Retinal pigment epithelial cell (primary cell): ENCODE results near the gene ELP4.

ENCODE experiments used
- DNase-seq: peaks from one replicate; pipeline ENCODE4 v3.0.0-alpha.2; 2010; ENCODE audit warnings: low read depth
- H3K4me3 ChIP-seq: 2 replicates; pipeline ENCODE4 v1.5.1; 2011; ENCODE audit warnings: mild to moderate bottlenecking, low read length, control low read depth, moderate library complexity
- CTCF ChIP-seq: conservative IDR thresholded peaks from 2 replicates; pipeline ENCODE4 v1.5.1; 2011; ENCODE audit warnings: low read depth, low read length, control low read depth, inconsistent platforms

Gene ELP4

DNA sequence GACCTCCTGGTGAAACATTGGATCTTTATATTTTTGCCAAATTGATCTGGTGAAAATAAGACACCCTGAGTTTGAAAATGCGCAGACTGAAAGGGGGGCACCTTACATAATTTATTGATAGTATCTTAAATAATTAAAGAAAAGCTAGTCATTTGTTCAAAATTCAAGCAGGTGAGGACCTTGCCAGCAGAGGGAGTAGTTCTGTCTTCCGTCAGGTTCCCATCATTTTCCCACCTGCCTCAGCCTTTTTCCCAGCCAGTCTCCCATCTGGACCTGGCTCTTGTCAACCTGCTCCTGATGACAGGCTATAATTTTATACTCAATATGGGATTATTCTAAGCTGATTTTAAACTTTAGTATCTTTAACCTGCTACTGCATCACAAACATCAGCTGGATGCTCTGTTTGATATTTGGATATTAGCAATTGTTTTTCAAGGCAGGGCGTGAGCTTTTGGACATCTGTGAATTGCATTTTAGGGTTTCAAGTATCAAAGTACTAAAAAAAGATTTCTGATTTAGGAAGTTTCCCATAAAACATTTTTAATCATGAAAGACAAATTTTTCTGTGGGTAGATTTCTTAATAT lies 132.0 kb downstream of the ELP4 start:
- no peak overlapping the region for H3K4me3 ChIP-seq
- TF ChIP-seq CTCF: peak; percentile 77
- DNase-seq: no peak

DNA sequence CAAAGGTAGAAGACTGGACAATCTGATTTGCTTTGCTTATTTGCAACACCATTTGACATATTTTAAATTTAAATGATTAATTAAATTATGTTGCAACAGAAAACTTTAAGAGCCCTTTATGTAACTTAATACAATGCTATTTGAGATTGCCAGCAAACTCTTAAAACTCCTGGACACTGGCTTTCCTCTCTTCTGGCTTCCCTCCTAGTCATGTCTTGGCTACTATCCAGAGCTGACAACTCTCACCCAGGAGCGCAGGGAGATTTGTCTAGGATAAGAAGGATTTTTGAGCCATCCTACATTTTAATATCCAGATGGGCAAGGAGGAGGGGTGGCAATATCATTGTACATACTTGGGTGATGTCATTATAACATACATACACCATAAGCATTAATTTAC lies 134.3 kb downstream of the ELP4 start:
- TF ChIP-seq CTCF: no peak
- DNase-seq: no peak
- H3K4me3 ChIP-seq: no peak overlapping the region

DNA sequence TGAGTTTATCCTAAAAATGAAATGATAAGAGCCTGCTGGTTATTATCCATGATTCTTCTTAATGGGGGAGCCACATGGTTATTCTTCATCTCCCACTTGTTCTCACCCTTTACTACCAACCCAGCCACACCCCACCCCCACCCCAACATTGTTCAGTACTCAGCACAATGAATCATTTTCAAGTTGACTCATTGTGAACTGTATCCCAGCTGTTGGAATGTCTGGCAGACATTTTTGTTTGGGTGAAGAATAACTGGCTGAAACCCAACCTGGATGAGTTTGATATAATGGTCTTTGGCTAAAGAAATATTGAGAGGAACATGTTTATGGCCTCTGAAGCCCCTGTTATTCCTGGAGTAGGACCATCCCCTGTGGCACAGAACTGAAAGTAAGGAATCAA lies 136.2 kb downstream of the ELP4 start:
- no peak for TF ChIP-seq CTCF
- H3K4me3 ChIP-seq: no peak overlapping the region
- peak; percentile 85 for DNase-seq

DNA sequence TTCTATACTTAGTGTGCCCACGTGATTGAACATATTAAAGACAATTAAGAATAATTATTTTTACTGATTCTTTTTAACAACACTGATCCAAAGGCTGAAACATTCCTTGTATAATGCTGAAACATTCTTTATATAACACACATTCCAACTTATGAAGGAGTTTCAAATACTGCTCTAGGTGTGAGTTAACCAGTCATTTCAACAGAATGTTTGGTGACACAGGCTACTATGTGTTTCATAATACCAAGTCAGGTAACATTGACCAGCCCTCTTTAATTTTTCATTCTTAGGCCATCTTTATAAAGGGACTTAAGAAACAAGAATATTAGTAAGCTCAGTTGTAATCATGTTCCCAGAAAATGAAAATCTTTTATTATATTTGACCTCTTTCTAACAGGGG lies 136.6 kb downstream of the ELP4 start:
- TF ChIP-seq CTCF: no peak
- no peak overlapping the region for H3K4me3 ChIP-seq
- DNase-seq: no peak

- H3K4me3 ChIP-seq: no peak overlapping the region
- no peak for TF ChIP-seq CTCF
- no peak for DNase-seq
Observed at GRCh38 chr11:31649129-31649966, 139.8 kb downstream of the ELP4 start.

DNA sequence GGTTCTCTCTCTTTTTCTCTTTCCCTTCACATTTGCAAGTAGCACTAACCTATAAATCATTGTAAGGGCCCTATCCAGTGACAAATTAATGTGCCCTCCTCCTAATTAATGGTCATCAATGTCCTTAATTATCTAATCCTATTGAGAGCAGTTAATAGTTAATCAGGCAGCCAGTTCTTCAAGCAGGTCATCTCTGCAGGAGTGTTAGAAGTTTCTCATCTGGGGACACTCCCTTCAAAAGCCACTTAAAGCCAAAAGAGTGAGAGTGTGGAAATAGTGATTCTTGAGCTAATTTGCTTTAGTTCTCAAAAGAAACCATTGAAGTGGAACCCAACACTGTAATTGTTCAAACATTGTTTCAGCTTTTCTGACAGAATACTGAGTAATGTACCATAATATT lies 141.6 kb downstream of the ELP4 start:
- DNase-seq: no peak
- TF ChIP-seq CTCF: no peak
- no peak overlapping the region for H3K4me3 ChIP-seq

GRCh38 chr11:31651822-31652221 lies 142.3 kb downstream of the ELP4 start:
- no peak for TF ChIP-seq CTCF
- no peak for DNase-seq
- no peak overlapping the region for H3K4me3 ChIP-seq
